GM21786 (cell line): ENCODE data around the gene PDE4C.
"Not testable (repeated sequence)": the region's sequence is repeated elsewhere in the genome, so short reads cannot be mapped to it uniquely, and the experiment has no call there.

Source experiments
- ATAC-seq: cut with Tn5 transposase; IDR thresholded peaks from one replicate; pipeline ENCODE4 v1.9.1; 2021; ENCODE audit not compliant: unreplicated experiment

The PDE4C gene

DNA sequence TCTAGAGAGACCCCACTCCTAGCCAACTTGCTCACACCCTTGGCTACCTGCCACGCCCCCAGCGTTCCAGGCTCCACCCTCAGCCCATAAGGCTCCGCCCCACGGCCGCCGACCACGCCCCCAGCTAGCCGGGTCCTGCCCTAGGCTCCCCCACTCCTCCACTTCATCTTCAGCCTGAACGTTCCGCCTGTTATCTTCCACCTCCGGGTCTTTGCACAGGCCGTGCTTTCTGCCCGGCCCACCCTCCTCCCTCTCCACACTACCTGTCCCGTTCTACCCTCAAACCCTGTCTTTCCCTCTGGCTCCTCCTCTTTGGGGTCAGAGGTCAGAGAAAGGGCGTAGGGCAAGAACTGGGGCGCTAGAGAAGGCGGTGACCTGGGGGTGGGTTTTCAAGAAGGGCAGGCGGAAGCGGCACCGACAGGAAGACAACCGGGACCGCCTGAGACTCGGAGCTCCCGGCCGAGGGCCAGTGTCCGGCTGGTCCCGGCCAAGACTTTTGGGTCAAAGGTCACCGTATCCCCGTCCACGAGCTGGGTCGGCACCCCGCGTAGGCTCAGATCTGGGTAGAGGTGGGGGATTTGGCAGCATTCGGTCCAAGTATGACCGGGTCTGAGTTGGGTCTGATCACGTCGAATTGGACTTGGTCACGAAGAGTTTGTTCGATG is 2.2 kb downstream of the PDE4C start:
- no peak for ATAC-seq

DNA sequence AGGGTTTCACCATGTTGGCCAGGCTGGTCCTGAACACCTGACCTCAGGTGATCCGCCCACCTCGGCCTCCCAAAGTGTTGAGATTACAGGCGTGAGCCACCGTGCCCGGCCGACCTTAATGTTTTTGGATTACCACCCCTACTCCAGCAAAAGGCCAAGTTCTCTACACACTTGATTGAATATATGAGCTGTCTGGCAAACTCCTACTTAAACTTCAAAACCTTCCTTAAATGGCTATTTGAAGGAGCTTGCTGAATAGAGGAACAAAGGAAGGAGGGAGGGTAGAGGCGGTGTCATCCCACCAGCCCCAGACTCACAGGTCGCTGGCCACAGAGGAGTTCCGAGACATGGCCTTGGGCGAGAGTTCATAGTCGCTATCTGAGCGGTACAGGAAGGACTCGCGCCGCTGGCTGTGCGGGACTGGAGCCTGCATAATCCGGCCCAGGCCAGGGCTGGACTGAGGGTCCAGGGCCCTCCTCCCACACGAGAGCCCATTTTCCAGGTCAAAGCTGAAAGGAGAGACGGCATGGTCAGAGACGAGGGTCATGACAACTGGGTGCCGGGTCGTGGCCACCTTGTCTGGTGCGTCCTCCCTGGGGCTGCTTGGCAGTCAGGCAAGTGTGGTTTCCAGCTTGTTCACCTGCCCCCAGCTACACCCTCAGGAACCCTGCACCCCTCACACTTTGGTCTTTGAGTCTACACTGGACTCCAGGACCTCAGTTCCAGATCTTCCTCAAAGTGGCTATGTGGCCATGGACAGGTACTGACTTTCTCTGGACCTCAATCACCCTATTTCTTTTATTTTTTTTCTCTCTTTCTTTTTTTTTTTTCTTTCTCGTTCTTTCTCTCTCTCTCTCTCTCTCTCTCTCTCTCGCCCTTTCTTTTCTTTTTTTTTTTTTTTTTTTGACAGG is 4.2 kb downstream of the PDE4C start:
- ATAC-seq = no peak

DNA sequence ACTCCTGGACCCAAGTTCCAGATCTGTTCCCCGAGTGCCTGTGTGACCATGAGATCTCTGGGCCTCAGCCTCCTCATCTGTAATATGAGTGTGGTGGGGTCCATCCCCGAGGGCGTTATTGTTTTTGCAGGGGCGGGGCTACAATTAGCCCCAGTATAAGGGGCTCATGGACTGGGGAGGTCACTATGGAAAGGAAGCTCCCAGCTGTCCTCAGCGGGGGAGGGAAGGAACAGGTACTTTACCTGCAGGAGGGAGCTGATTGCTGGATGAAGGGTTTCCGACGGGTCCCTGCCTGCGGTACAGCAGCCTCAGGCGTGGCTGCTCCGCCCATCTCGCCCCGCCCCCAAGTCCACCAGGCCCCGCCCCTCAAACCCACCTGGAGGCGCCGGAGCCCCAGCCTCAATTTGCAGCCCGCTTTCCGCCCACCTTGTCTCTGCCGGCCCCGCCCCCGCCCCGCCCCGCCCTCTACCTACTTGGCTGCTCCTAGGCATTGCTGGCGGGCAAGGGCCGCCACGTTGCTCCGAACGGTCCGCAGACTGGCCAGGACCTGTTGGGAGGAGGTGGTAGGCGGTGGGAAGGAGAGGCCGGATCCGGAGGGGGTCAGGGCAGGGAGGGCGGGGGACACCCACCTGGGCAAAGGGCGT is 5.5 kb downstream of the PDE4C start:
- no peak for ATAC-seq

DNA sequence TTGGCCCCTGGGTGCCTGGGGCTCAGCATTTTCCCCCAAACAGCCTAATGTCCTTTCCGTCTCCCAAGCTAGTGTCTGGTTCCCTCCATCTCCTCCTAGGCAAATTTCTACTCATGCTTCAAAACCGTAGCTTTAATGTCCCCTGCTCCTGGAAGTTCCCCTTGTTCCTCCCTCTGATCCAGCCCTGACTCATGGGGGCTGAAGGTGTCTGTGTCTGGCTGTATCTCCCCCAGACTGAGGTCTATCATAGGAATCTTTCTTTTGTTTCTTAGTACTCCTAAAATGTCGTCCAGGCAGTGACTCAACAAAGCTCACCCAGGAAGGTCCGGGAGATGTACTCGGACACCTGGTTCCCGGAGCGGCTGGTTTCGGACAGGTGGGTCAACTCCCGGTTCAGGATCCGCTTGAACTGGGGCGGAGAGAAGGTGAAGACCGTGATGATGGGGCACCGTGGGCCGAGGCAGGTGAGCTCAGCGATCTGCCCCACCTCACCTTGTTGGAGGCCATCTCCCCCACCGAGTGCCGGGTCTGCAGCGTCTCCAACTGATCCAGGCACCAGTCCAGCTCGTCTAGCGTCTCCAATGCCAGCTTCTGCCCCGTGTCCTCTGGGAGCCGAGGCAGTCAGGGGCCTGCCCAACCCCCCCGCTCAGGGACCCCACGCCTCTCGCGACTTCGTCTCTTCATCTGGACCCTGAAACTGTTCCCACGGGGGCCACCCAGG is 6.2 kb downstream of the PDE4C start:
- no peak for ATAC-seq

DNA sequence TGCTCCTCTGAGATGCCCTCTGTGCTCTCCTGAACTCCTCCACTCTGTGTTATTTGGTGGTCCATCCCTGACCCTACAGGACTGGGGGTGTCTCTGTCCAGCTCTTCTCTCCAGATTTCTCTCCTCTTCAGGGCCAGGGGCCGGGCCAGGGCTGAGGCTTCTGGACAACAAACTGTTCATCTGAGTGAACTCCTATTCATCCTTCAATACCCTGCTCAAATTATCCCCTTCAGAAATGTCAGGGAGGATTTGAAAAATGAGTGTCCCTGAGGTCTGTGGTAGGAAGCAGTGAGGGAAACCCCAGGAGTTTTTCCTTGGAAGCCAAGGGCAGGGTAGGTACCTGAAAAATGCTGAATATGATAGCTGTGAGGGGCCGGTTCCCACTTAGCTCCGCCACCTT is 7.6 kb downstream of the PDE4C start:
- no peak for ATAC-seq

DNA sequence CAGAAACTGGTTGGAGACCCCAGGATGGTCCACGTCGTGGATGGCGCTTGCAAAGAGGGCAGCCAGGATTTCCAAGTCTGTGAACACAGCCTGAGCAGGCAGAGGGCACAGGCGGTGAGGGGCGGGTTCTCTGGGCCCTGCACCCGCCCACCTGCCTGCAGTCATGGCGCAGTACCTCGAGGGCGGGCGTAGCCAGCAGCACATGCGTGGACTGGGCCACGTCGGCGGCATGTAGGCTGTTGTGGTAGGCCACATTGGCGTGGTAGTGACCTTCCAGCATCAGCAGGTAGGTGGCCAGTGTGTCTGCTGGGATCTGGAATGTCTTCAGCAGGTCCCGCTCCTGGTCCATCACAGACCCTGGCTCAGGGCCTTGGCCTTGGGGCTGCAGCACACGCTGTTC is 8.1 kb downstream of the PDE4C start:
- ATAC-seq = no peak

DNA sequence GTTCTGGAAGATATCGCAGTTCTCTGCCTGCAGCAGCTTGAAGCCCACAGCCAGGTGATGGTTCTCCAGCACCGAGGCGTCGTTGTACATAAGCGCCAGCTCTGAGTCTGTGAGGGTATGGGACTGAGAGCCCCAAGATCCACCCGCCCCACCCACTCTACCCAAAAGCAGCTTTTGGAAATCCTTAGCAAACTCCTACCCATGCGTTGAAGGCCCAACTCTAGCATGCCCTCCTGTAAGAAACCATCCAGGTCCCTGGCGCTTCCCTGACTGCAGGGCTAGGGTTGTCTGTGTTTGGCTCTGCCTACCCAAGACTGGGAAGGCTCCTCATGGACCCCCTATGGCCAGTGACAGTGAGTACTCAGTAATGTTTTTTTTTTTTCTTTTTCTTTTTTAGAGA is 9.4 kb downstream of the PDE4C start:
- ATAC-seq = no peak

DNA sequence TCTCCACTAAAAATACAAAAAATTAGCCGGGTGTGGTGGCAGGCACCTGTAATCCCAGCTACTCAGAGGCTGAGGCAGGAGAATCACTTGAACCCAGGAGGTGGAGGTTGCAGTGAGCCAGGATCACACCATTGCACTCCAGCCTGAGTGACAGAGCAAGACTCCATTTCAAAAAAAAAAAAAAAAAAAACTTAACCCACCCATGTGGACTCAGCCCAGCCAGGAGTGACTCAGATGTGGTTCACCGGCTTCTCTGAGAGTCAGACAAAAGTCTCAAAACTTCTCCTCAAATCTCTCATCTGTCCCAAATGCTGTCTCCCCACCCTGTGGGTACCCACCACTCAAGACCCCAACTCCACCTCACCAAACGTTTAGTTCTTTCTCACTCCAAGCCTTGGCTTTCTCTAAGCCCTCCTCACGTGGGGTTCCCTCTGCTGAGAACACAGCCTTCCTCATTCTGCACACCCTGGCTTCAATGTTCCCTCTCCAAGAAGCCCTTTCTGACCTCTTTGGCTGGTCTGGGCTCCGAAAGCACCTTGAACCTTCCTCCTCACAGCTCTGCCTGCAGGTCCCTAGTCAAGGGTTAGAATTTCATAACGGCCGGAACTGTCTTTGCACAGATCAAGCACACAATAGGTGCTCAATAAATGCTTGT is 11.3 kb downstream of the PDE4C start:
- ATAC-seq = no peak

DNA sequence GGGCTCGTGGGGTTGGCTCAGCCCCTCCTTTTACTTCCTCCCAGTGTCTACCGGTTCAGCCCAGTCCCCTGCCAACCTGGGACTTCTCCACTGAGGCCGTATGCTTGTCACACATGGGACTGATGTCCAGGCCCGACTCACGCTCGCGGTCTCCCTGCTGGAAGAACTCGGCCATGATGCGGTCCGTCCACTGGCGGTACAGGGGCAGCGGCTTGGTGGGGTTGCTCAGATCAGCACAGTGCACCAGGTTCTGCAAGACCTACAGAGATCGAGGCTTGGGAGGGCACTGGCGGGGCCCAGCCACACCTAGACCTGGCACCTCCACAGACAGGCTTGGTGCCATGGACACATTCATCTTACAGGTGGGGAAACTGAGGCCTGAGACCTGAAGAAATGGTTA is 14.6 kb downstream of the PDE4C start:
- ATAC-seq = no peak

DNA sequence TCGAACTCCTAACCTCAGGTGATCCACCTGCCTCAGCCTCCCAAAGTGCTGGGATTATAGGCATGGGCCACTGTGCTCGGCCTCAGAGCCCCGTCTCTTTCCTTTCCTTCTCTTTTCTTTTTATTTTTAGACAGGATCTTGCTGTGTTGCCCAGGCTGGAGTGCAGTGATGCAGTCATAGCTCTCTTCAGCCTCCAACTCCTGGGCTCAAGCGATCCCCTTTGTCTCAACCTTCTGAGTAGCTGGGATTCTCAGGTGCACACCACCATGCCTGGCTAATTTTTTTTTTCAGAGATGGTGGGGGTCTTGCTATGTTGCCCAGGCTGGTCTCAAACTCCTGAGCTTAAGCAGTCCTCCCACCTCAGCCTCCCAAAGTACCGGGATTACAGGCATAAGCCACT is 16.3 kb downstream of the PDE4C start:
- not testable (repeated sequence) for ATAC-seq

DNA sequence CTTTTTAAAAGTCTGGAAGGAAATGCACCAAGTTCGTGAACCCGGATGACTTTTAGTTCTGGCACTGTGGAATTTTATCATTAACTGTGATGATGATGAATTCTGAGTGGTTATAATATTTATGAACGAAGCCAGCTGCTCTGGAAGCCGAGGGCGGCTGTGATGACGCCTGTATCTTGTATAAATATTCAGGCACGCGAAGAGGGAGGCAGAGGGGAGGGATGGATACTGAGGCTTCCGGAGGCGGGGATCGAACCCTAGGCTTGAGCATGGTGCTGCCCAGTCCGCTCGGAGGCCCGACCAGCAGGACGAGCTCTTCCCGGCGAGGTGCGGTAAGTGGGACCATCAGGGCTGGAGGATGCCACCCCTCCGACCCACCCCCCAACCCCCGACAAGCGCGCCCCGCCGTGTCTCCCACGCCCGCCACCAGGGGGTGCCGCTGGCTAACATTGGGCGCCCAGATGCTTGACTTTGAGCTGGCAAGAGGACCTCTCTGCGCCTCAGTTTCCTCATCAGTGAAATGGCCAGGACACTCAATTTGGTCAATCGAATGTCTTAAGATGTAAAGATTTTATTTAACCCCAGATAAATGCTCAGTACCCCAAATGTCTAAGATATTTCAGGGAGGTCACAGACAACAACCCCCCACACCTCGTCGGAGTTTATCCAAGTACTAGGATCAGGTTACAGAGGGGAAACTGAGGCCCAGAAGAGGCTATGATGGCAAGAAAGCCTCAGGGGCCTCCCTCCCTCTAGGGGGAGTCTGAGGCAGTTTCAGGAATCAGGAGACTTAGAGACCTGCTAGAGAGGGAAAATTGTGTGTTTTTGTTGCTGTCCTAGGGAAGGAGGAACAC is 17.9 kb downstream of the PDE4C start:
- ATAC-seq = no peak

DNA sequence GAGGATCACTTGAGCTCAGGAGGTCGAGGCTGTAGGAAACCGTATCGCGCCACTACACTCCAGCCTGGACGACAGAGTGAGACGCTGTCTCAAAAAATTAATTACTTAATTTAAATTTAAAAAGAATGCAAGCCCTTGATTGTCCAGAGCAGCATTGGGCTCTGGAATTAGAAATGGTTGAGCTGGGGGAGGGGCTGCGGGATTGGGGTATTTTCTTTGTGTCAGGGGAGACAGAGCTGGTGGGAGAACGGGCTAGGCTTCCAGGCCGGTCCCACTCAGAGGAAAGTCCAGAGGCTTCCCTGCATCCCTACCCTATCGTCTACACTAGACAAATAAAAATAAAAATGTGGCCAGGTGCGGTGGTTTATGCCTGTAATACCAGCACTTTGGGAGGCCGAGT is 20.2 kb downstream of the PDE4C start:
- ATAC-seq = no peak

DNA sequence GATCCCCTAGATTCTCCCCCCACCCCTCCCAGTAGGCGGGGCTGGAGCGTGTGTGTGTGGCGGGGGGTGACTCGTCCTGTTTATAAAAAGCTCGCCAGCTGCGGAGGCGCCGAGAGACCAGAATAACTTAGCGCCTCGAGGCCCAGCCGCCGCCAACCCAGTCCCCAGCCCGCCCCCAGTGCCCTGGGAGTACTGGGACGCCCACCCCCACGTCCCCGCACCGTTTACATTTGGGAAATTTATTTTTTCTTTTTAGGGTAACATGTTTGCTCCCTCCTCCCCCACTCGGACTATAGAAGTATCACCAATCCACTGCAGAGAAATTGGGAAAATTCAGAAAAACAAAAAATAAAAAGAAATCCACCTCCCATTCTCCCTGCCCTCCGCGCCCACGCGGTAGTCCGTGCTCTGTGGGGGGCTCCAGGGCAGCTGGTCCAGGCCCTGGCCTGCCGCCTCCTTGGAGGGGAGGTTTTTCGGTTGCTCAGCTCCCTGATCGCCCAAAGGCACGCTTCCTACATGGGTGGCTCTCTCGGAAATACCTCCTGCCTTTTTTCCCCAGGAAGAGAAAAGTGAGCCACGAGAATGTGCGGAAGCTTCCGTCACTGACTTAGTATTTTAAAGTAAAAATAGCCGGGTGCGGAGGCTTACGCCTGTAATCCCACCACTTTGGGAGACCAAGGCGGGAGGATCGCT is 20.9 kb downstream of the PDE4C start:
- no peak for ATAC-seq

DNA sequence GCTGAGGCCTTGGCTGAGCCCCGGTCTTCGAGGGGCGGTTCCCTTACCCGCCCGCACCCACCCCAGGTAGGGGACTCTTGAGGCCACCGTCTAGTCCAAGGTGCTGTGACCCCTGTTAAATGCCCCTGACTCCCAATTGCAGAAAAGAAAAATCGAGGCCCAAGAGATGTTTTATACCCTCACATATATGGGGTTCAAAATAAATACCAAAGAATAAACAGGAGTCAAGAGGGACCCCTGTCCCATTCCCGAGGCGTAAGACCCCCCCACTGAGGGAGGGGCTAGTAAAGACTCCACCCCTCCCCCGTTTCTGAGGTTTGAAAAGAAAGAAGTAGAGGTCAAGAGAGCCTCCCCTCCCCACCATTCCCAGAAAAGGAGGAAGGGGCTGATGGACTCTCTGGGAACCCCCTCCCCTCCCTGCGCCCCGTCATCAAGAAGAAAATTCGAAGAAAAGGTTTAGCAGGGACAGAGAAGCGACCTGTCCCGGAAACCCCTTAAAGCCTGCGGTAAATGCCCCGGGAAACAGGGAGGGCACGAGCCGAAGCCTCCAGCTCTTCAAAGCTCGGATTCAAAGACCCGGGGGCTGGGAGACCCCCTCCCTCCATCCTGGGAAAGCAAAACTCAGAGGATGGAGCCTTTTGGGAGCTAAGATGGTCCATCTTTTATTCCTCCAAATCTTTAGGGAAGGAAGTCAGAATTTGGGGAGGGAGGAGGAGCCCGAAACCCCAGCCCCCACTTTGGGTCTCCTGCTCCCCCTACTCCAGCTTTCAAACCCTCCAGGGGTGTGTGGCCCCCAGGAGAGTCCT is 21.6 kb downstream of the PDE4C start:
- ATAC-seq = peak; percentile 8

DNA sequence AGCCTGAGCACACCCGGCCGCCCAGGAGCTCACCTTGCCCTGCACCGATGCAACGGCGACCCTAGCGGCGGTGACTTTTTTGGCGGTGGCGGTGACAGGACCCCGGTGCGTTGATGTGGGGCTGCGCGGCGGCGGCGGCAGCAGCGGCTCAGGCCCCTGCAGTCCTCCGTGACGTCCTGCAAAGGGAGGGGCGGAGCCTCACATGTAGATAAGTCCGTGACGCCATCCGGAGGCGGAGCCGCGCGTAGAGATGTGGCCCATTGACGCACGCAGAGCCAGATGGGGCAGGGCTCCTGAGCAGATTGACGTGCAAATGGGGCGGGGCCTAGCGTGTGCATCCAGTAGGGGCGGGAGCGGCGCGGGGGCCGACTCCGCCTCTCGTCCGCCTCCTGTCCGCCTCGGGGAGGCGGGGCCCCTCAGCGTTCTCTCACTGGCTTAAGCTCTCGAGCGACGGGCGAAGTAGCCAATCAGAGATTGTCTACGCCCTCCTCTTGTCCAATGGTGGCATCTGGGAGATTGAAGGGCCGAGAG is 22.3 kb downstream of the PDE4C start, which contains the start of gene RAB3A:
Gene RAB3A, minus strand, starts transcription at position 180 of the 531 bp plus-strand sequence. CDS start 1,302 bp downstream, outside the sequence.
- ATAC-seq = peak; percentile 90

DNA sequence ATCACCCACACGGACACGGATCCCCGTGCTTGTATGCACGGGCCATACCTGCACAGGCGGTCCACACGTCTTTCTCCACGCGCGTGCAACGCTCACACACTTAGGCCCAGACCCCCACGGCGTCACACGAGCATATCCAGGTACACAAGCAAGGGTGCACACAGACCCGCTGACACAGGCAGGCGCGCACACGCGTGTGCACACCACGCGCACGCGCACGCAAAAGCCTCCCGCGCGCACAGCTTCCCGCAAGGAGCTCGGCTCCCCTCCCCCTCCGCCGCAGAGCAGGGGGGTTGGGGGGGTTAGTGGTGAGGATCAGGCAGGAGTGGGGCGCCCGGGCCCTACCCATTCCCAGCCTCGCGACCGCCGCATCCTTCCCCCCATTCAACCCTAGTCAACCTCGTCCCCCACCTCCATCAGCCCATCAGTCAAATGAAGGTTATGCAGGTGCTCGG is 22.8 kb downstream of the PDE4C start:
- peak; percentile 3 for ATAC-seq

DNA sequence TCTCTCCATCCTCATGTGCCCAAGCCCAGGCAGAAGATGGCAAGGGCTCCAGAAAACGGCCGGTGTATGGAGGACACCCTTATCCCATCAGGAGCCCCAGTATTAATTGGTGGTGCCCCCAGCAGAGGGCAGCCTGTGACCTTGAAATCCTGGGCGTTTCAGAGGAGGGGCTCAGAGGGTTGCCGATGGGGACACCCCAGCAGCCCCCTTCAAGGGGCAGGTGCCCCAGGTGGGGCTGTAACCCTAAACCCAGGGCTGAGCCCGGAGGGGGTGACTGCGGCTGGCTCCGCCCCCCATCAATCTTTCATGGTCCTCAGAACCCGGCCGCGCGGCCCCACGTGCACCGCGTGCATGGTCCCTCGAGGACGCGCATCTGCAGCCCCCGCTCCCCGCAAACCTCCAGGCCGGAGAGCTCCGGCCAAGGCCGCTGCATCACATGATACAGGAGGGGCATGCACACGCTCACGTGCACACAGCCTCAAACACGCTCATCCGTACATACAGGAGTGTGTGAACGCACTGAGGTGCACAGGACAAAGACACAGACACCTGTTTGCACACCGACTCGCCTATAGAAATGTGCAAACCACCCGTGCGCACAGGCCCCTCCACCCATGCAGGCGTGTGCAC is 23.3 kb downstream of the PDE4C start:
- no peak for ATAC-seq

DNA sequence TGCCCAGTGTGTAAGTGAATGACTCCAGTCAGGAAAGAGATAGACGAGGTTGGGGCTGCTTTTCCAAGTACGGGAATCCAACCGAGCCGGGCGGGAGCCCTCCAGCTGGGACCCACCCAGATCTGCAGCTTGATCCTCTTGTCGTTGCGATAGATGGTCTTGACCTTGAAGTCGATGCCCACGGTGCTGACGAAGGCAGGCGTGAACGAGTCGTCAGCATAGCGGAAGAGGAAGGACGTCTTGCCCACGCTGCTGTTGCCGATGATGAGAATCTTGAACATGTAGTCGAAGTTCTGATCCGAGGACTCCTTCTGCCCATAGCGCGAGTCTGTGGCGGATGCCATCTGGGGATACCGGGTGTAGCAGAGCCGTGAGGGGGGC is 23.9 kb downstream of the PDE4C start:
- no peak for ATAC-seq
